IMR-90 (cell line): ENCODE results near the gene MSS51. TPM values are rescaled to one million over a fixed set of nuclear protein-coding genes. Genes with fewer than 3 reads are reported as not detected.

ENCODE experiments used
- ATAC-seq: fragments of 200-7000 bp; cut with Tn5 transposase; 2 replicates; pipeline ENCODE4 v1.9.1; 2020; ENCODE audit warnings: low read depth, mild to moderate bottlenecking, moderate library complexity
- BruUV-seq: library from RNA; stranded (reverse); fragments of 400-500 nt; replicated peaks from 2 replicates; lab custom pipeline; 2021; lab: Mats Ljungman, UMichigan
- CTCF ChIA-PET: fragments of 300-600 bp; formaldehyde crosslinking; extraction: SDS; loops from one replicate; lab custom pipeline; 2021; ENCODE audit warnings: antibody characterized with exemption; lab: Yijun Ruan, JAX
- POLR2A ChIA-PET: fragments of 300-600 bp; sonication (Branson Sonifier 250); formaldehyde crosslinking; loops from one replicate; lab custom pipeline; 2022; ENCODE audit warnings: antibody characterized with exemption; ENCODE audit not compliant: unreplicated experiment; lab: Charles Lee
- DNase-seq: peaks from one replicate; pipeline ENCODE4 v3.0.0; 2013
- H2AFZ ChIP-seq: replicated peaks from 2 replicates; pipeline ENCODE3; 2013; ENCODE audit warnings: low read length, mild to moderate bottlenecking; ENCODE audit not compliant: poor library complexity
- H2AK5ac ChIP-seq: 2 replicates; pipeline ENCODE4 v1.6.1; 2013; ENCODE audit warnings: low read depth, low read length, inconsistent platforms
- H2AK9ac ChIP-seq: replicated peaks from 2 replicates; pipeline ENCODE3; 2013; ENCODE audit warnings: mild to moderate bottlenecking, low read depth, low read length, moderate library complexity; ENCODE audit not compliant: poor library complexity
- H2BK120ac ChIP-seq: 2 replicates; pipeline ENCODE4 v1.6.1; 2013; ENCODE audit warnings: low read depth, low read length, inconsistent platforms
- H2BK15ac ChIP-seq: 3 replicates; pipeline ENCODE4 v1.6.1; 2013; ENCODE audit warnings: low read depth, low read length, inconsistent platforms
- H2BK20ac ChIP-seq: 2 replicates; pipeline ENCODE4 v1.6.1; 2013; ENCODE audit warnings: low read depth, mild to moderate bottlenecking, inconsistent platforms, low read length, moderate library complexity
- H2BK5ac ChIP-seq: 2 replicates; pipeline ENCODE4 v1.6.1; 2013; ENCODE audit warnings: mild to moderate bottlenecking, low read depth, low read length, inconsistent platforms; ENCODE audit not compliant: poor library complexity, severe bottlenecking
- H3K14ac ChIP-seq: replicated peaks from 2 replicates; pipeline ENCODE4 v1.6.1; 2013; ENCODE audit warnings: low read depth, low read length, inconsistent platforms
- H3K18ac ChIP-seq: 2 replicates; pipeline ENCODE4 v1.6.1; 2013; ENCODE audit warnings: low read depth, low read length, control low read depth
- H3K23ac ChIP-seq: 2 replicates; pipeline ENCODE4 v1.6.1; 2013; ENCODE audit warnings: low read depth, low read length, inconsistent platforms
- H3K27ac ChIP-seq: 2 replicates; pipeline ENCODE4 v1.5.1; 2013; ENCODE audit warnings: mild to moderate bottlenecking, control low read depth, low read length; ENCODE audit not compliant: insufficient read depth
- H3K27me3 ChIP-seq: 2 replicates; pipeline ENCODE4 v1.6.1; 2013; ENCODE audit warnings: low read length; ENCODE audit not compliant: control insufficient read depth, insufficient read depth
- H3K36me3 ChIP-seq: 2 replicates; pipeline ENCODE4 v1.6.1; 2013; ENCODE audit warnings: low read length, mixed read lengths; ENCODE audit not compliant: control insufficient read depth, insufficient read depth
- H3K4ac ChIP-seq: 2 replicates; pipeline ENCODE4 v1.6.1; 2013; ENCODE audit warnings: low read depth, low read length, inconsistent platforms
- H3K4me1 ChIP-seq: 2 replicates; pipeline ENCODE4 v1.6.1; 2013; ENCODE audit warnings: low read length, mixed read lengths; ENCODE audit not compliant: control insufficient read depth, insufficient read depth
- H3K4me2 ChIP-seq: 2 replicates; pipeline ENCODE4 v1.6.1; 2013; ENCODE audit warnings: low read depth, mild to moderate bottlenecking, control low read depth, low read length, moderate library complexity
- H3K4me3 ChIP-seq: 2 replicates; pipeline ENCODE4 v1.5.1; 2013; ENCODE audit warnings: low read depth, mild to moderate bottlenecking, control low read depth, low read length, moderate library complexity; ENCODE audit not compliant: insufficient read depth
- H3K56ac ChIP-seq: 2 replicates; pipeline ENCODE4 v1.6.1; 2013; ENCODE audit warnings: low read length, inconsistent platforms; ENCODE audit not compliant: insufficient read depth; ENCODE audit errors: extremely low read depth
- H3K79me1 ChIP-seq, 2 experiments: 2 replicates each; pipeline ENCODE4 v1.6.1; 2013; ENCODE audit warnings: low read length in 2 of 2, inconsistent platforms in 1 of 2, low read depth in 1 of 2
- H3K9ac ChIP-seq: 2 replicates; pipeline ENCODE4 v1.6.1; 2013; ENCODE audit warnings: low read depth, low read length, control low read depth
- H3K9me1 ChIP-seq: 2 replicates; pipeline ENCODE4 v1.6.1; 2013; ENCODE audit warnings: low read length, inconsistent platforms; ENCODE audit not compliant: insufficient read depth
- H3K9me3 ChIP-seq: 2 replicates; pipeline ENCODE4 v1.6.1; 2013; ENCODE audit warnings: low read length; ENCODE audit not compliant: control insufficient read depth, insufficient read depth
- H4K20me1 ChIP-seq: 2 replicates; pipeline ENCODE4 v1.6.1; 2013; ENCODE audit warnings: low read length, inconsistent platforms; ENCODE audit not compliant: insufficient read depth
- H4K5ac ChIP-seq: 2 replicates; pipeline ENCODE4 v1.6.1; 2013; ENCODE audit warnings: mild to moderate bottlenecking, low read depth, low read length, control low read depth
- H4K8ac ChIP-seq, 2 experiments: 2 replicates each; pipeline ENCODE4 v1.6.1; 2013; ENCODE audit warnings: low read depth in 2 of 2, low read length in 2 of 2, control low read depth in 1 of 2, inconsistent platforms in 1 of 2
- H4K91ac ChIP-seq: 2 replicates; pipeline ENCODE4 v1.6.1; 2013; ENCODE audit warnings: low read depth, low read length, inconsistent platforms; ENCODE audit not compliant: insufficient read depth
- BHLHE40 ChIP-seq: fragments of 150-350 bp; IDR thresholded peaks from 2 replicates; pipeline ENCODE4 v1.6.1; 2016; ENCODE audit warnings: mild to moderate bottlenecking, low read depth, low read length
- CHD1 ChIP-seq: IDR thresholded peaks from 2 replicates; pipeline ENCODE4 v1.6.1; 2012; ENCODE audit warnings: low read depth, low read length, improper control_type of control experiment
- FOS ChIP-seq: fragments of 150-350 bp; IDR thresholded peaks from 2 replicates; pipeline ENCODE4 v1.6.1; 2016; ENCODE audit warnings: low read depth, low read length
- MAZ ChIP-seq: IDR thresholded peaks from 2 replicates; pipeline ENCODE4 v1.6.1; 2012; ENCODE audit warnings: low read depth, mild to moderate bottlenecking, low read length, improper control_type of control experiment, moderate library complexity, borderline replicate concordance
- POLR2A ChIP-seq: IDR thresholded peaks from 2 replicates; pipeline ENCODE4 v1.6.1; 2012; ENCODE audit warnings: mild to moderate bottlenecking, low read depth, low read length
- RAD21 ChIP-seq: IDR thresholded peaks from 2 replicates; pipeline ENCODE4 v1.6.1; 2012; ENCODE audit warnings: low read length, improper control_type of control experiment
- RCOR1 ChIP-seq: IDR thresholded peaks from 2 replicates; pipeline ENCODE4 v1.6.1; 2012; ENCODE audit warnings: mild to moderate bottlenecking, low read length, improper control_type of control experiment; ENCODE audit not compliant: insufficient replicate concordance
- SMC3 ChIP-seq: fragments of 150-350 bp; IDR thresholded peaks from 2 replicates; pipeline ENCODE4 v1.6.1; 2016; ENCODE audit warnings: low read depth, mild to moderate bottlenecking, antibody characterized with exemption, low read length, moderate library complexity
- WGBS, 2 experiments: methylation state at CpG; one replicate each; pipeline versions ENCODE4 v1.1.5 to v1.1.7; 2013; ENCODE audit warnings: missing lambda C conversion rate in 2 of 2; ENCODE audit not compliant: insufficient read length in 1 of 2; ENCODE audit errors: extremely low coverage in 2 of 2; 5-methylcytosine and 5-hydroxymethylcytosine counted together
- dilution Hi-C: fragments of 300-500 bp; cut with HindIII; formaldehyde crosslinking; loops from one replicate; pipeline ENCODE4 v1.14.3; 2018; ENCODE audit warnings: low sequenced_read_pairs; ENCODE audit not compliant: unreplicated experiment
- in situ Hi-C: fragments of 300-500 bp; cut with MboI; formaldehyde crosslinking; loops from 3 replicates; pipeline ENCODE4 v1.14.3; 2019; ENCODE audit warnings: low sequenced_read_pairs, inconsistent platforms, mixed read lengths
- intact Hi-C: fragments of 100-400 bp; cut with micrococcal nuclease; formaldehyde crosslinking; loops from 2 replicates; pipeline ENCODE4 v1.10.0; 2022
- polyA plus RNA-seq, 3 experiments: library from polyadenylated mRNA; depleted of rRNA; stranded (reverse); fragments of >200 nt; gene quantifications; 2 replicates each; pipeline ENCODE4 v1.2.3, GENCODE V29; 2012; ENCODE audit warnings: low replicate concordance in 1 of 3
- total RNA-seq: library from RNA; depleted of rRNA; stranded (reverse); fragments of >200 nt; gene quantifications from 2 replicates; pipeline ENCODE4 v1.2.3, GENCODE V29; 2012
- TF ChIP-seq, protein P1 (sequence below): conservative IDR thresholded peaks from 2 replicates; pipeline ENCODE4 v1.5.1; 2012; ENCODE audit warnings: mild to moderate bottlenecking, low read depth, low read length, improper control_type of control experiment
- TF ChIP-seq, protein P2 (sequence below): fragments of 150-350 bp; IDR thresholded peaks from 2 replicates; pipeline ENCODE4 v1.6.1; 2016; ENCODE audit warnings: low read depth, mild to moderate bottlenecking, low read length, moderate library complexity, borderline replicate concordance

MSS51 gene
- total and polyA plus RNA-seq, 2 of the 4 experiments (the other 2 are of a cell fraction): 1.1 to 1.8 TPM

DNA sequence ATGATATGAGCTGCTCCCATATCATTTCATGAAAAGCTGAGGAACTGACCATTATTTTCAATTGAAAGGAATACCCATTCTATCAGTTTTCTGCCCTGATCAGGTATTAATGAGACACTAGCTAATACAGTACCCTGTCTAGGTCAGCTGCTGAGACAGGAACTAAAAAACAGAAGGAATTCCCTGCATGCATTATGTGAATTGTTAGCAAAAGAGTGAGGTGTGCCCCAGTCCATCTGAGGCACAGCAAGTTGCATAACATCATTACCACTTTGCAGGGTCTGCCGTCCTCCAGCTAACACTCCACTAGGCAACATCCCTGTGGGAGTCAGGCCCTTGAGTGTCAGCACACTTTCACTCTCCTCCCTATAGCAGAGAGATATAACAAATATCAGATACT lies 11.1 kb upstream of the MSS51 start:
- H3K18ac ChIP-seq: no peak overlapping the region
- H4K5ac ChIP-seq: no peak overlapping the region
- in situ Hi-C loops: no loop called here
- H2AFZ ChIP-seq: no peak overlapping the region
- no peak overlapping the region for H4K91ac ChIP-seq
- ATAC-seq: no peak
- DNase-seq: no peak
- H3K9ac ChIP-seq: no peak overlapping the region
- H3K4me1 ChIP-seq: no peaks in the 10 kb centered on the region
- H4K8ac ChIP-seq: no peak overlapping the region
- H3K4me3 ChIP-seq: no peak overlapping the region
- no peak overlapping the region for H3K4me2 ChIP-seq
- dilution Hi-C loops: no loop called here
- H3K4ac ChIP-seq: no peak overlapping the region
- TF ChIP-seq BHLHE40: no peak
- TF ChIP-seq RAD21: no peak
- no peak for TF ChIP-seq POLR2A
- no peak for TF ChIP-seq SMC3
- no peak for TF ChIP-seq RCOR1
- no peak for TF ChIP-seq MAZ
- no peak for TF ChIP-seq CHD1
- TF ChIP-seq, protein P1, sequence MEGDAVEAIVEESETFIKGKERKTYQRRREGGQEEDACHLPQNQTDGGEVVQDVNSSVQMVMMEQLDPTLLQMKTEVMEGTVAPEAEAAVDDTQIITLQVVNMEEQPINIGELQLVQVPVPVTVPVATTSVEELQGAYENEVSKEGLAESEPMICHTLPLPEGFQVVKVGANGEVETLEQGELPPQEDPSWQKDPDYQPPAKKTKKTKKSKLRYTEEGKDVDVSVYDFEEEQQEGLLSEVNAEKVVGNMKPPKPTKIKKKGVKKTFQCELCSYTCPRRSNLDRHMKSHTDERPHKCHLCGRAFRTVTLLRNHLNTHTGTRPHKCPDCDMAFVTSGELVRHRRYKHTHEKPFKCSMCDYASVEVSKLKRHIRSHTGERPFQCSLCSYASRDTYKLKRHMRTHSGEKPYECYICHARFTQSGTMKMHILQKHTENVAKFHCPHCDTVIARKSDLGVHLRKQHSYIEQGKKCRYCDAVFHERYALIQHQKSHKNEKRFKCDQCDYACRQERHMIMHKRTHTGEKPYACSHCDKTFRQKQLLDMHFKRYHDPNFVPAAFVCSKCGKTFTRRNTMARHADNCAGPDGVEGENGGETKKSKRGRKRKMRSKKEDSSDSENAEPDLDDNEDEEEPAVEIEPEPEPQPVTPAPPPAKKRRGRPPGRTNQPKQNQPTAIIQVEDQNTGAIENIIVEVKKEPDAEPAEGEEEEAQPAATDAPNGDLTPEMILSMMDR: no peak
- no peak for TF ChIP-seq FOS
- TF ChIP-seq, protein P2, sequence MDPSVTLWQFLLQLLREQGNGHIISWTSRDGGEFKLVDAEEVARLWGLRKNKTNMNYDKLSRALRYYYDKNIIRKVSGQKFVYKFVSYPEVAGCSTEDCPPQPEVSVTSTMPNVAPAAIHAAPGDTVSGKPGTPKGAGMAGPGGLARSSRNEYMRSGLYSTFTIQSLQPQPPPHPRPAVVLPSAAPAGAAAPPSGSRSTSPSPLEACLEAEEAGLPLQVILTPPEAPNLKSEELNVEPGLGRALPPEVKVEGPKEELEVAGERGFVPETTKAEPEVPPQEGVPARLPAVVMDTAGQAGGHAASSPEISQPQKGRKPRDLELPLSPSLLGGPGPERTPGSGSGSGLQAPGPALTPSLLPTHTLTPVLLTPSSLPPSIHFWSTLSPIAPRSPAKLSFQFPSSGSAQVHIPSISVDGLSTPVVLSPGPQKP: no peak
- H2BK120ac ChIP-seq: no peak overlapping the region
- H2BK5ac ChIP-seq: no peak overlapping the region
- H3K9me3 ChIP-seq: no peaks in the 10 kb centered on the region
- H3K79me1 ChIP-seq: peaks cover 0 to 10% of the 10 kb centered on the region in 2 experiments; a peak in 2 of 4 replicates
- no peak overlapping the region for H2BK20ac ChIP-seq
- no peaks in the 10 kb centered on the region for H3K27me3 ChIP-seq
- H2BK15ac ChIP-seq: no peak overlapping the region
- peaks cover 6% of the 10 kb centered on the region; the same call in 1 of the 2 replicates for H3K9me1 ChIP-seq
- ChIA-PET CTCF (no interaction called here), POLR2A (no interaction called here)
- H3K36me3 ChIP-seq: peaks cover 11% of the 10 kb centered on the region
- no peak overlapping the region for H3K14ac ChIP-seq
- H3K27ac ChIP-seq: no peak overlapping the region
- no peak overlapping the region for H3K56ac ChIP-seq
- WGBS, 2 experiments: no CpG with 5 or more reads among the region's 1 CpG
- BruUV-seq: no TSS peak
- no peaks in the 10 kb centered on the region for H4K20me1 ChIP-seq
- intact Hi-C loops: no loop called here
- no peak overlapping the region for H3K23ac ChIP-seq
- H2AK5ac ChIP-seq: no peak overlapping the region
- H2AK9ac ChIP-seq: no peak overlapping the region
